Esophagus mucosa (tissue), 1 donor: ENCODE results near the gene TIMM10. TPM values are rescaled to one million over a fixed set of nuclear protein-coding genes. Genes with fewer than 3 reads are reported as not detected.
A peak's percentile ranks its signal among the peaks of the same experiment; 100 is the strongest.

ENCODE experiments used
- ATAC-seq: fragments of 200-7000 bp; cut with Tn5 transposase; one replicate; pipeline ENCODE4 v1.9.1; 2020
- total RNA-seq: library from RNA; stranded (reverse); gene quantifications from one replicate; pipeline ENCODE4 v1.2.4, GENCODE V29; 2023
- donor health status: DM: yes; HTN: yes; CAD: no.

Gene TIMM10
- total RNA-seq, 1 donor from 2014 or later = 43.6 TPM

- ATAC-seq = no peak
Measured at GRCh38 chr11:57502376-57502775, 28.2 kb downstream of the TIMM10 start.

DNA sequence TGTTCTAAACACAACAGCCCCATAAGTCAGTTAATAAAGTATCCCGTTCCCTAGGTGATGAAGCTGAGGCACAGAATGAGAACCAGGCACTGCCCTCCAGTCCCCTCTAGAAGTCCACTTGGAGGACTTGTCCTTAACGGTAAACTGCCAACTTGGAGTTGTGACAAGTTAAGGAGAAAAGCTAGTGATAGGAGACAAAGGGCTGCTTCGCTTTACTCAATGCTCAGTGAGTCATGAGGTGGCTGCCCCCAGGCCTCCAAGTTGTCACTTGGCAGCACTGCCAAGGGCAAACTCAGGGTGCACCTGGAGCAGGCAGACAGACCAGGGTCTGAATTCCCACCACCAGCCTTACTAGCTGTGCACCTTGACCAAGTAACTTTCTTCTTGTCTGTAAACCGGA is 28.6 kb downstream of the TIMM10 start:
- no peak for ATAC-seq

- ATAC-seq = no peak
Measured at GRCh38 chr11:57500926-57501325, 29.6 kb downstream of the TIMM10 start.

DNA sequence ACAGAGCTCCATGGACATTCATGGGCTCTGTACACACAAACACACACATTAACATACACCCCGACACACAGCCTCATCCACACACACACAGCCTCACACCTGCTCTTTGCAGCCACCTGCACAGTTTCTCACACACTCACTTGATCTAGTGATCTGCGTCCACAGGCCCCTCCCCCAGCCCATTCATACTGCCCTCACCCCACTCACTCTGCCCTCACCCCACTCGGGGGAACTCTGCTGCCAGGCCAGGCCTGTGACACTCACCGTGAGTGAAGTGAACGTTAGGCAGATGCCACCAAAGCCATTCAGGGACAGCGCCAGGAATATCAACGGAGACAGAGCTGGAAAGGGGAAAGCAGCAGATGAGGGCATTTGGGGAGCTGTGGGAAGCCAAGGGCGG is 30.0 kb downstream of the TIMM10 start:
- no peak for ATAC-seq

- ATAC-seq = no peak
Measured at GRCh38 chr11:57499983-57500461, 30.5 kb downstream of the TIMM10 start.

DNA sequence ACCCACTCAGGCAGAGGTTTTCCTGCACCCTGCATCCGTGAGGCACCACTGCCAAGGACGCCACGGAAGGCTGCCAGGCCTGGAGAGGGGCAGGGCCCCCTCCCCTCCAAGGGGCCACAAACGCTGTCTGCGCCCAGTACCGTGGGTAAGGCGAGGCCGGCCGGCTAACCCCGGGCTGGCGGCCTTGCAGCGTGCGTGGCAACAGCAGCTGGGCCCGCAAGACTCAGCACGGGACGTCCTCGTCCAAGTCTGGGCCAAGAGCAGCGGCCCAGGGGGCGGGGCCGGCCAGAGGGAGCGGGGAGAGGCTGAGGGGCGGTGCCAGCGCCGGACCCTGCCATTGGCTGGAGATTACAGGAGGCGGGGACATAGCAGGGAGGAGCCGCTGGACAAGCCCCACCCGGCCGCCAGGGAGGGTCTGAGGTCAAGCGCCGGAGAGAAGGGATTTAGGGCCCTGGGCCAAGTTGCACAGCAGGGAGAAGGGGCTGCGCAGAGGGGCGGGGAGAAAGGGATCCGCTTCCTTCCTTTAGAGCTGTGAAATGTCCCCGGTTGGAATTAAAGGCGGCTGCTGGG is 31.1 kb downstream of the TIMM10 start:
- peak; percentile 94 for ATAC-seq

- ATAC-seq = no peak
Measured at GRCh38 chr11:57498540-57498939, 32.0 kb downstream of the TIMM10 start.

GRCh38 chr11:57497303-57498247 is 33.0 kb downstream of the TIMM10 start:
- no peak for ATAC-seq

- no peak for ATAC-seq
Measured at GRCh38 chr11:57496109-57496820, 34.3 kb downstream of the TIMM10 start.

DNA sequence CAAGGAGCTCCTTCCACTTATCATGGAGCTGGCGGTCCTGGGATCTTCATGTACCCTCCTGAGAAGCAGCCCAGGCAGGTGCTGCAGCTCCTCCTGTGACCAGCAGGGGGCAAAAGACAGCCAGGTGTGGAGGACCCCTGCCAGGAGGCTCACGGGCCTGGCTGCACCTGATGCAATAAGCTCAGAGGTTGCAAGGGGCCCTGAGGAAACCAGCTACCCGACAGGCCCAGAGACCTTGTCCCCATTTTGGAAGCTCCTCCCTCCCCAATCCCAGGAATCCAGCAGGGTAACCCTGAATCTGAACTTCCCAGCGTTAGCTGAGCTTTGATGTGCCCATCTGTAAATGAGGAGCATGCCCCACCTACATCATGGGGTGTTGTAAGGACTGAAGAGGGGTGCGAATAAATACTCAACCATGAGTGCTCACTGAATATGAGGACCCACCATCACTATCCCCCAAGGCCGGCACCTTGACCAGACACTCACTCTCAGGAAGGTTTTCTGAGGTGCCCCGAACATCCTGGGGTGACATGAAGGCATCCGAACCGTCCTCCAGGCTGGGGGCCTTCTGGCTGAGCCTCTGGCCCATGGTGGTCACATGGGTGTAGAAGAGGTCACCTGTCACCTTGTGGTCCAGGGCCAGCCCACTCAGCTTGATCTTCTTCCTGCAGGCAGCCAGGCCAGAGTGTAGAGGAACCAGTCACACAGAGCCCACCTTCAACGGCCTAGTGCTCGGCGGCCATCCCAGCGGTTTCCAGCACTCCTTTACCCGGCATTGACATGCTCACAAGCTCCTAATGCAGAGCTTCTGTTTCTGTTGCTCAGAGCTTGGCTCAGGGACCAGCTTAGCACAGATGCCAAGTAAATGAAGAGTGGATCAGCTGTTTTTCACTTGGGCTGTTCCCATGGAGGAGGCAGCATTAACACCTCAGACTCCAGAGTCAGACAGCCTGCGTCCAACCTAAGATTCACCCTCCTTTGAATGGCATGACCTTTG is 36.7 kb downstream of the TIMM10 start:
- ATAC-seq = peak; percentile 75

DNA sequence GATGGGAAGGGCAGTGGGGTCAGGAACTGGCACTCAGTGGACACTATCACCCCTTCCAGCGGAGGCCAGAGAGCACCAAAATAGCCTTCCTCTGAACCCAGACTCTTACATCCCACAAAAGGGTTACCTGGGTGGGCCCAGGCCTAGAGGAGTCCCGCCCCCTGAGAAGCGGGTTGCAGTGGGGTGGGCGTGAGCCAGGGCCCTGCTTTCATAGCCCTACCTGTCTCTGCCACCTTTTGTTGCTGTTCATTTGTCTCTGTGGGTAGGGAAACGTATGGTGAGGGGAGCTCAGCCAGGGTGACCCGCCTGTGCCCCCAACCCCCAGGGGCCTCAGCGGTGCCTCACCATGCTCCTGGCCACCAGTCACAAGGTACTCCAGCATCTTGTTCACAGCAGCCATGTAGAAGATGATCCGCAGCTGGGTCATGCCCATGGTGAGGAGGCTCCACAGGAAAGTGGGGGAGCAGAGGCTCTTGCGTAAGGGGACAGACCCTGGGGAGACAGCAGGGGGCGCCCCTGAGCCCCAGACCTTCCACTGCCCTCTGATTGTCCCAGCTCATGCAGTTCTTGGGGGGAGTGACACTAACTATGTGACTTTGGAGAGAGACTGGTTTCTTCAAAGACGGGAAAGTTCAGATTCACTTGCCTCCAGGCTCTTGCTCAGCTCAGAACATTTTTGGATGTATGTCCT is 39.0 kb downstream of the TIMM10 start:
- ATAC-seq = no peak

- peak; percentile 51 for ATAC-seq
Measured at GRCh38 chr11:57490456-57491248, 39.9 kb downstream of the TIMM10 start.

GRCh38 chr11:57487920-57488659 is 42.5 kb downstream of the TIMM10 start:
- ATAC-seq = no peak

- no peak for ATAC-seq
Measured at GRCh38 chr11:57487021-57487778, 43.4 kb downstream of the TIMM10 start.

DNA sequence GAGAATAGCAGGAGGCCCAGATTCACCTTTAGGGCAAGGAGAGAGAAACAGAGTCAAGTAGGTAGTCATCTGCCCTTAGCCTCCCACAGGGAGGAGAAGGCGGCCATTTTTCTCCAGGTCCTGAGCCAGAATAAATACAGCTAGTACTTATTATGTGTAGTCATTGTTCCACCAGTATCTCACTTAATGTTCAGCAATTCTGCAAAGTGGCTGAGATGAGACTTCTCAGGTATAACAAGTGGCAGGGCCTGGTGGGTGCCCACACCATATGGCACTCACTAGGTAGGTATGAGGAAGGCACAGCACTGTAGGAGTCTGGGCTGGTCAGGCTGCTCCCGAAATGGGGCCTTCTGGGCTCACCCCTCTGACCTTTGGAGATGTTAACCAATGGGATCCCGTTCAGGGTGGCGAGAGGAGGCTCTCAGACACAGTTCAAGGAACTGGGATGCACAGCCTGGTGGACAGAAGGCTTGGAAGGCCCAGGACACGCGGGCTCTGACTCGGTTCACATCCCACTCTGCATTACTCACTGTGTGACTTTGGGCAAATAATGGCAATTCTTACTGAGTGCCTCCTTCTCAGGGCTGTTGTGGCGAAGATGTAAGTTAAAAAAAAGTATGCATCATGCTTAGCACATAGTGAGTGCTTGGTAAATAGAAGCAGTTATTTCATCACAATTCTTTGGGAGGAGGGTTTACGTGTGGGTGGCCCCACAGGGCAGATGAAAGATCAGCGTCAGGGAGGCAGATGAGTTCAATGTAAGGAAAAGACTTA is 45.1 kb downstream of the TIMM10 start:
- ATAC-seq = no peak

- ATAC-seq = peak; percentile 10
Measured at GRCh38 chr11:57484141-57484710, 46.3 kb downstream of the TIMM10 start.

DNA sequence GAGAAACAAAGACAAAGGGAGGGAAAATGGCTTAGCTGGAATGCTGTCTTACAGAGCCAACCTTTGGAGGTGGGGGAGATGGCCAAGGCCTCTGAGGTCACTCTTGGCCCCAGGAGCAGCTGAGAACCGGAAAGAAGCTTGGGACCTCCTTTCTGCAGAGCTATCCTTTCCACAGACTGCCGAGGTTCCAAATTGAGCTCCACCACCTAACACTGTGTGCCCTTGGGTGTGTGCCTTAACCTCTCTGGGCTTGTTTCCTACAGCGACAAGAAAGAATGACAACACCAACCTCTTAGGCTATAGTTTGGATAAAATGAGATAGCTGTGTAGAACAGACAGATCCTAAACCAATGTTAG is 47.0 kb downstream of the TIMM10 start:
- ATAC-seq = no peak
